Activated naive CD8-positive, alpha-beta T cell treated with anti-CD3 and anti-CD28 coated beads, Interleukin-2, amount 10 ng/mL, durations not matched to agents 7 days and 5 days (primary cell): ENCODE measurements around the gene TNS3. TPM values are rescaled to one million over a fixed set of nuclear protein-coding genes. Genes with fewer than 3 reads are reported as not detected.
A peak's percentile ranks its signal among the peaks of the same experiment; 100 is the strongest.

Experiments
- ATAC-seq: fragments of 150-1000 bp; cut with Tn5 transposase; one replicate; pipeline ENCODE4 v1.10.0; 2021; ENCODE audit warnings: low read depth, moderate library complexity
- POLR2A ChIA-PET: fragments of 350-600 bp; sonication (Branson Sonifier 250); formaldehyde crosslinking; loops from one replicate; lab custom pipeline; 2021; ENCODE audit warnings: antibody characterized with exemption; lab: Charles Lee
- DNase-seq: peaks from one replicate; pipeline ENCODE4 v3.0.0; 2021
- H3K27ac Mint-ChIP-seq: one replicate; pipeline ENCODE4 v1.8.0; 2022; ENCODE audit warnings: mild to moderate bottlenecking, mixed read lengths
- H3K27me3 Mint-ChIP-seq: one replicate; pipeline ENCODE4 v1.8.0; 2022; ENCODE audit warnings: mild to moderate bottlenecking, moderate library complexity, mixed read lengths
- H3K36me3 Mint-ChIP-seq: one replicate; pipeline ENCODE4 v1.8.0; 2021; ENCODE audit warnings: mild to moderate bottlenecking, mixed read lengths
- H3K4me1 Mint-ChIP-seq: one replicate; pipeline ENCODE4 v1.8.0; 2021; ENCODE audit warnings: mixed read lengths
- H3K4me3 Mint-ChIP-seq: one replicate; pipeline ENCODE4 v1.8.0; 2022; ENCODE audit warnings: mild to moderate bottlenecking, moderate library complexity, mixed read lengths
- H3K9me3 Mint-ChIP-seq: one replicate; pipeline ENCODE4 v1.8.0; 2021; ENCODE audit warnings: mixed read lengths
- total RNA-seq, 2 experiments: library from RNA; stranded (reverse); gene quantifications; one replicate each; pipeline ENCODE4 v1.2.3, GENCODE V29; 2021

The TNS3 gene
- total RNA-seq, 2 experiments from 2014 or later, result 1.1 to 2.0 TPM

- Mint-ChIP-seq H3K27me3 (peaks cover 2% of the 10 kb centered on the region), H3K36me3 (no peaks in the 10 kb centered on the region), H3K4me1 (peaks cover 9% of the 10 kb centered on the region), H3K27ac (no peak overlapping the region), H3K9me3 (no peaks in the 10 kb centered on the region), H3K4me3 (no peak overlapping the region)
- DNase-seq, result no peak
- ATAC-seq, result no peak
- POLR2A ChIA-PET, result no interaction called here
Observed at GRCh38 chr7:47294556-47295222, 287.2 kb downstream of the TNS3 start.

- DNase-seq (no peak), ATAC-seq (no peak)
- H3K9me3 Mint-ChIP-seq, result no peaks in the 10 kb centered on the region
- no peak overlapping the region for H3K27ac Mint-ChIP-seq
- no peaks in the 10 kb centered on the region for H3K36me3 Mint-ChIP-seq
- H3K4me3 Mint-ChIP-seq, result no peak overlapping the region
- H3K27me3 Mint-ChIP-seq, result peaks cover 4% of the 10 kb centered on the region
- POLR2A ChIA-PET, result no interaction called here
- peaks cover 9% of the 10 kb centered on the region for H3K4me1 Mint-ChIP-seq
Observed at GRCh38 chr7:47293884-47294555, 287.9 kb downstream of the TNS3 start.

- Mint-ChIP-seq H3K4me1 (peaks cover 9% of the 10 kb centered on the region), H3K27ac (no peak overlapping the region), H3K4me3 (no peak overlapping the region), H3K36me3 (no peaks in the 10 kb centered on the region), H3K9me3 (no peaks in the 10 kb centered on the region), H3K27me3 (peaks cover 4% of the 10 kb centered on the region)
- ATAC-seq (no peak), DNase-seq (no peak)
- POLR2A ChIA-PET, result no interaction called here
Observed at GRCh38 chr7:47292832-47293309, 289.0 kb downstream of the TNS3 start.

- Mint-ChIP-seq H3K36me3 (no peaks in the 10 kb centered on the region), H3K4me3 (no peak overlapping the region), H3K27me3 (peaks cover 4% of the 10 kb centered on the region), H3K9me3 (no peaks in the 10 kb centered on the region), H3K4me1 (peaks cover 9% of the 10 kb centered on the region), H3K27ac (no peak overlapping the region)
- peak; percentile 63 for ATAC-seq
- POLR2A ChIA-PET, result no interaction called here
- DNase-seq, result no peak
Observed at GRCh38 chr7:47291461-47292081, 290.3 kb downstream of the TNS3 start.

GRCh38 chr7:47290867-47291266 lies 291.0 kb downstream of the TNS3 start:
- Mint-ChIP-seq H3K4me3 (no peak overlapping the region), H3K27me3 (peaks cover 4% of the 10 kb centered on the region), H3K36me3 (no peaks in the 10 kb centered on the region), H3K9me3 (no peaks in the 10 kb centered on the region), H3K4me1 (peaks cover 9% of the 10 kb centered on the region), H3K27ac (no peak overlapping the region)
- no peak for DNase-seq
- ATAC-seq, result no peak
- POLR2A ChIA-PET, result no interaction called here

GRCh38 chr7:47290466-47290865 lies 291.4 kb downstream of the TNS3 start:
- H3K27ac Mint-ChIP-seq, result no peak overlapping the region
- no peak for ATAC-seq
- H3K4me3 Mint-ChIP-seq, result no peak overlapping the region
- peaks cover 9% of the 10 kb centered on the region for H3K4me1 Mint-ChIP-seq
- no peak for DNase-seq
- peaks cover 4% of the 10 kb centered on the region for H3K27me3 Mint-ChIP-seq
- H3K36me3 Mint-ChIP-seq, result no peaks in the 10 kb centered on the region
- POLR2A ChIA-PET, result no interaction called here
- H3K9me3 Mint-ChIP-seq, result no peaks in the 10 kb centered on the region

GRCh38 chr7:47288060-47288459 lies 293.9 kb downstream of the TNS3 start:
- no peaks in the 10 kb centered on the region for H3K36me3 Mint-ChIP-seq
- DNase-seq (no peak), ATAC-seq (no peak)
- no peak overlapping the region for H3K4me3 Mint-ChIP-seq
- H3K27ac Mint-ChIP-seq, result no peak overlapping the region
- peaks cover 9% of the 10 kb centered on the region for H3K4me1 Mint-ChIP-seq
- H3K27me3 Mint-ChIP-seq, result peaks cover 2% of the 10 kb centered on the region
- H3K9me3 Mint-ChIP-seq, result no peaks in the 10 kb centered on the region
- POLR2A ChIA-PET, result no interaction called here

- H3K36me3 Mint-ChIP-seq, result no peaks in the 10 kb centered on the region
- DNase-seq (no peak), ATAC-seq (no peak)
- POLR2A ChIA-PET, result no interaction called here
- no peak overlapping the region for H3K27ac Mint-ChIP-seq
- H3K4me1 Mint-ChIP-seq, result peaks cover 2% of the 10 kb centered on the region
- H3K9me3 Mint-ChIP-seq, result no peaks in the 10 kb centered on the region
- H3K4me3 Mint-ChIP-seq, result no peak overlapping the region
- peaks cover 4% of the 10 kb centered on the region for H3K27me3 Mint-ChIP-seq
Observed at GRCh38 chr7:47285860-47286491, 295.9 kb downstream of the TNS3 start.

GRCh38 chr7:47284691-47285635 lies 296.9 kb downstream of the TNS3 start:
- DNase-seq, result no peak
- no peak overlapping the region for H3K4me3 Mint-ChIP-seq
- no peaks in the 10 kb centered on the region for H3K36me3 Mint-ChIP-seq
- H3K9me3 Mint-ChIP-seq, result no peaks in the 10 kb centered on the region
- peaks cover 4% of the 10 kb centered on the region for H3K27me3 Mint-ChIP-seq
- POLR2A ChIA-PET, result no interaction called here
- H3K27ac Mint-ChIP-seq, result no peak overlapping the region
- no peaks in the 10 kb centered on the region for H3K4me1 Mint-ChIP-seq
- ATAC-seq, result no peak

GRCh38 chr7:47283497-47284131 lies 298.3 kb downstream of the TNS3 start:
- Mint-ChIP-seq H3K9me3 (no peaks in the 10 kb centered on the region), H3K27ac (no peak overlapping the region)
- POLR2A ChIA-PET, result no interaction called here

GRCh38 chr7:47282790-47283496 lies 299.0 kb downstream of the TNS3 start:
- peaks cover 3% of the 10 kb centered on the region for H3K27me3 Mint-ChIP-seq
- DNase-seq (no peak), ATAC-seq (no peak)
- H3K36me3 Mint-ChIP-seq, result no peaks in the 10 kb centered on the region
- H3K4me3 Mint-ChIP-seq, result no peak overlapping the region
- POLR2A ChIA-PET, result no interaction called here
- H3K4me1 Mint-ChIP-seq, result no peaks in the 10 kb centered on the region
- H3K9me3 Mint-ChIP-seq, result no peaks in the 10 kb centered on the region
- H3K27ac Mint-ChIP-seq, result no peak overlapping the region

More at GRCh38 chr7:47283497-47284131, 298.3 kb downstream of the TNS3 start:
- Mint-ChIP-seq H3K36me3 (no peaks in the 10 kb centered on the region), H3K4me1 (no peaks in the 10 kb centered on the region), H3K27me3 (peaks cover 3% of the 10 kb centered on the region), H3K4me3 (no peak overlapping the region)
- ATAC-seq (no peak), DNase-seq (no peak)
